Measurements from ENCODE around the gene CRTAC1. TPM values are rescaled to one million over a fixed set of nuclear protein-coding genes. Genes with fewer than 3 reads are reported as not detected.

CRTAC1 gene
- total RNA-seq, 1 experiment from 2014 or later = not detected

GRCh38 chr10:97974526-97975525, 55.6 kb downstream of the CRTAC1 start:
- BruUV-seq (replicated peaks) = no TSS peak
- H3K27ac ChIP-seq (ENCODE audit: low read depth, low read length, poor library complexity, severe bottlenecking) = no peak overlapping the region
- no peak overlapping the region for H3K4me3 ChIP-seq (ENCODE audit: low read depth, low read length, poor library complexity, severe bottlenecking)
- no peaks in the 10 kb centered on the region for H3K9me3 ChIP-seq (ENCODE audit: low read depth, low read length, poor library complexity, severe bottlenecking)
- H3K36me3 ChIP-seq (ENCODE audit: insufficient read depth, low read length, poor library complexity, severe bottlenecking) = no peaks in the 10 kb centered on the region
- no peaks in the 10 kb centered on the region for H3K4me1 ChIP-seq (ENCODE audit: insufficient read depth, low read length, poor library complexity, severe bottlenecking)
- intact Hi-C loops (cut with micrococcal nuclease; ENCODE audit: unreplicated experiment) = no loop called here
- TF ChIP-seq CTCF (conservative IDR thresholded peaks at IDR 0.05; ENCODE audit: low read depth, low read length) = no peak
- TF ChIP-seq EZH2 (IDR thresholded peaks at IDR 0.05; ENCODE audit: borderline replicate concordance, low read depth, low read length, poor library complexity, severe bottlenecking) = peak; percentile 85
- DNase-seq (ENCODE audit: low spot score) = no peak
- POLR2A ChIA-PET (ENCODE audit: low non-redundant PET) = no interaction called here
- CTCF ChIA-PET = no interaction called here
- peaks cover 100% of the 10 kb centered on the region for H3K27me3 ChIP-seq (replicated peaks; ENCODE audit: insufficient read depth, low read depth, low read length, poor library complexity)

- intact Hi-C loops (cut with micrococcal nuclease; ENCODE audit: unreplicated experiment) = no loop called here
- peaks cover 100% of the 10 kb centered on the region for H3K27me3 ChIP-seq (replicated peaks; ENCODE audit: insufficient read depth, low read depth, low read length, poor library complexity)
- no peak overlapping the region for H3K4me3 ChIP-seq (ENCODE audit: low read depth, low read length, poor library complexity, severe bottlenecking)
- H3K27ac ChIP-seq (ENCODE audit: low read depth, low read length, poor library complexity, severe bottlenecking) = no peak overlapping the region
- CTCF ChIA-PET = no interaction called here
- no peaks in the 10 kb centered on the region for H3K9me3 ChIP-seq (ENCODE audit: low read depth, low read length, poor library complexity, severe bottlenecking)
- H3K36me3 ChIP-seq (ENCODE audit: insufficient read depth, low read length, poor library complexity, severe bottlenecking) = no peaks in the 10 kb centered on the region
- POLR2A ChIA-PET (ENCODE audit: low non-redundant PET) = no interaction called here
- H3K4me1 ChIP-seq (ENCODE audit: insufficient read depth, low read length, poor library complexity, severe bottlenecking) = no peaks in the 10 kb centered on the region
- BruUV-seq (replicated peaks) = no TSS peak
- no peak for TF ChIP-seq EZH2 (IDR thresholded peaks at IDR 0.05; ENCODE audit: borderline replicate concordance, low read depth, low read length, poor library complexity, severe bottlenecking)
- no peak for TF ChIP-seq CTCF (conservative IDR thresholded peaks at IDR 0.05; ENCODE audit: low read depth, low read length)
- DNase-seq (ENCODE audit: low spot score) = peak; percentile 15
Observed at GRCh38 chr10:97974100-97974499, 56.3 kb downstream of the CRTAC1 start.

- Histone ChIP-seq H3K27ac (ENCODE audit: low read depth, low read length, poor library complexity, severe bottlenecking) (no peak overlapping the region), H3K36me3 (ENCODE audit: insufficient read depth, low read length, poor library complexity, severe bottlenecking) (no peaks in the 10 kb centered on the region), H3K4me1 (ENCODE audit: insufficient read depth, low read length, poor library complexity, severe bottlenecking) (no peaks in the 10 kb centered on the region), H3K4me3 (ENCODE audit: low read depth, low read length, poor library complexity, severe bottlenecking) (no peak overlapping the region), H3K27me3 (replicated peaks; ENCODE audit: insufficient read depth, low read depth, low read length, poor library complexity) (peaks cover 100% of the 10 kb centered on the region), H3K9me3 (ENCODE audit: low read depth, low read length, poor library complexity, severe bottlenecking) (no peaks in the 10 kb centered on the region)
- intact Hi-C loops (cut with micrococcal nuclease; ENCODE audit: unreplicated experiment) = no loop called here
- ChIA-PET POLR2A (ENCODE audit: low non-redundant PET) (no interaction called here), CTCF (no interaction called here)
- no TSS peak for BruUV-seq (replicated peaks)
- no peak for DNase-seq (ENCODE audit: low spot score)
- TF ChIP-seq EZH2 (IDR thresholded peaks at IDR 0.05; ENCODE audit: borderline replicate concordance, low read depth, low read length, poor library complexity, severe bottlenecking) (no peak), CTCF (conservative IDR thresholded peaks at IDR 0.05; ENCODE audit: low read depth, low read length) (no peak)
Observed at GRCh38 chr10:97969538-97970079, 60.8 kb downstream of the CRTAC1 start.
